ENCODE results near the gene AFAP1. TPM values are rescaled to one million over a fixed set of nuclear protein-coding genes. Genes with fewer than 3 reads are reported as not detected.

AFAP1 gene
- total RNA-seq, 1 donor from 2014 or later = 27.8 TPM

- no peak for TF ChIP-seq CTCF (IDR thresholded peaks at IDR 0.05; ENCODE audit: unreplicated experiment)
- Mint-ChIP-seq H3K4me1 (ENCODE audit: unreplicated experiment) (peaks cover 4% of the 10 kb centered on the region), H3K27me3 (ENCODE audit: unreplicated experiment) (peaks cover 9% of the 10 kb centered on the region), H3K36me3 (ENCODE audit: low read depth, unreplicated experiment) (peaks cover 72% of the 10 kb centered on the region), H3K4me3 (ENCODE audit: unreplicated experiment) (no peak overlapping the region), H3K9me3 (ENCODE audit: unreplicated experiment) (no peaks in the 10 kb centered on the region), H3K27ac (ENCODE audit: unreplicated experiment) (no peak overlapping the region)
- DNase-seq (ENCODE audit: low spot score) = no peak
These were observed 166.1 kb downstream of the AFAP1 start for GRCh38 chr4:7773401-7774180.

GRCh38 chr4:7772711-7773385, 166.8 kb downstream of the AFAP1 start:
- Mint-ChIP-seq H3K27ac (ENCODE audit: unreplicated experiment) (no peak overlapping the region), H3K36me3 (ENCODE audit: low read depth, unreplicated experiment) (peaks cover 70% of the 10 kb centered on the region), H3K9me3 (ENCODE audit: unreplicated experiment) (no peaks in the 10 kb centered on the region), H3K4me3 (ENCODE audit: unreplicated experiment) (no peak overlapping the region), H3K27me3 (ENCODE audit: unreplicated experiment) (peaks cover 9% of the 10 kb centered on the region), H3K4me1 (ENCODE audit: unreplicated experiment) (peaks cover 4% of the 10 kb centered on the region)
- no peak for TF ChIP-seq CTCF (IDR thresholded peaks at IDR 0.05; ENCODE audit: unreplicated experiment)
- DNase-seq (ENCODE audit: low spot score) = no peak

GRCh38 chr4:7771541-7772507, 167.8 kb downstream of the AFAP1 start:
- H3K4me3 Mint-ChIP-seq (ENCODE audit: unreplicated experiment) = peak overlapping the region; percentile 6
- DNase-seq (ENCODE audit: low spot score) = no peak
- peak overlapping the region; percentile 11 for H3K27ac Mint-ChIP-seq (ENCODE audit: unreplicated experiment)
- peaks cover 4% of the 10 kb centered on the region for H3K4me1 Mint-ChIP-seq (ENCODE audit: unreplicated experiment)
- H3K36me3 Mint-ChIP-seq (ENCODE audit: low read depth, unreplicated experiment) = peaks cover 63% of the 10 kb centered on the region
- TF ChIP-seq CTCF (IDR thresholded peaks at IDR 0.05; ENCODE audit: unreplicated experiment) = no peak
- no peaks in the 10 kb centered on the region for H3K9me3 Mint-ChIP-seq (ENCODE audit: unreplicated experiment)
- peaks cover 10% of the 10 kb centered on the region for H3K27me3 Mint-ChIP-seq (ENCODE audit: unreplicated experiment)

- H3K9me3 Mint-ChIP-seq (ENCODE audit: unreplicated experiment) = no peaks in the 10 kb centered on the region
These were observed 168.6 kb downstream of the AFAP1 start for GRCh38 chr4:7771056-7771455.

More at GRCh38 chr4:7771056-7771455, 168.6 kb downstream of the AFAP1 start:
- H3K4me3 Mint-ChIP-seq (ENCODE audit: unreplicated experiment) = no peak overlapping the region
- H3K27ac Mint-ChIP-seq (ENCODE audit: unreplicated experiment) = no peak overlapping the region
- peaks cover 4% of the 10 kb centered on the region for H3K4me1 Mint-ChIP-seq (ENCODE audit: unreplicated experiment)
- DNase-seq (ENCODE audit: low spot score) = no peak
- peaks cover 57% of the 10 kb centered on the region for H3K36me3 Mint-ChIP-seq (ENCODE audit: low read depth, unreplicated experiment)
- peaks cover 10% of the 10 kb centered on the region for H3K27me3 Mint-ChIP-seq (ENCODE audit: unreplicated experiment)
- no peak for TF ChIP-seq CTCF (IDR thresholded peaks at IDR 0.05; ENCODE audit: unreplicated experiment)

Measured in endothelial cell (in vitro differentiated cells).